ENCODE data around the gene NRXN3.

GRCh38 chr14:78345131-78345744 lies 175.1 kb downstream of the NRXN3 start:
- TF ChIP-seq ZNF512 (CRISPR knock-in tag; IDR thresholded peaks at IDR 0.05) = no peak
- no peak for TF ChIP-seq SETDB1 (CRISPR knock-in tag; IDR thresholded peaks at IDR 0.05; ENCODE audit: borderline replicate concordance)

Data from HepG2 (cell line).